C1 segment of cervical spinal cord (tissue), 14 donors: ENCODE data around the gene PSMB10.
A peak's percentile ranks its signal among the peaks of the same experiment; 100 is the strongest.

Source experiments
- DNase-seq, 14 donors: peaks; one replicate each; lab custom pipeline; 2025; lab: John Stamatoyannopoulos, UW

PSMB10 gene

GRCh38 chr16:67893743-67894399 lies 42.8 kb downstream of the PSMB10 start:
- no peak for DNase-seq

- peak; percentile 72 to 96 (median 90) for DNase-seq
Measured at GRCh38 chr16:67892899-67893742, 43.5 kb downstream of the PSMB10 start, which contains the start of gene PSKH1. TSS of gene PSKH1 (plus strand) at chr16:67893254. CDS start at chr16:67908750, 15,496 bp downstream.

- DNase-seq: no peak
Measured at GRCh38 chr16:67892375-67892774, 44.3 kb downstream of the PSMB10 start.

- DNase-seq: no peak
Measured at GRCh38 chr16:67888331-67888730, 48.3 kb downstream of the PSMB10 start.

GRCh38 chr16:67886387-67886786 lies 50.3 kb downstream of the PSMB10 start:
- no peak for DNase-seq

GRCh38 chr16:67885976-67886375 lies 50.7 kb downstream of the PSMB10 start:
- DNase-seq: no peak

GRCh38 chr16:67885545-67885944 lies 51.1 kb downstream of the PSMB10 start:
- DNase-seq: no peak

GRCh38 chr16:67884684-67885083 lies 52.0 kb downstream of the PSMB10 start, which contains the start of gene NRN1L:
TSS of gene NRN1L (plus strand) at chr16:67884885. CDS start at chr16:67884904, 19 bp downstream.
- DNase-seq: peak; percentile 5 to 91 (median 81)
